Measurements from ENCODE around the gene SLC6A17. TPM values are rescaled to one million over a fixed set of nuclear protein-coding genes. Genes with fewer than 3 reads are reported as not detected.

Gene SLC6A17
- total RNA-seq, 2 donors from 2014 or later, result 0.14 TPM

DNA sequence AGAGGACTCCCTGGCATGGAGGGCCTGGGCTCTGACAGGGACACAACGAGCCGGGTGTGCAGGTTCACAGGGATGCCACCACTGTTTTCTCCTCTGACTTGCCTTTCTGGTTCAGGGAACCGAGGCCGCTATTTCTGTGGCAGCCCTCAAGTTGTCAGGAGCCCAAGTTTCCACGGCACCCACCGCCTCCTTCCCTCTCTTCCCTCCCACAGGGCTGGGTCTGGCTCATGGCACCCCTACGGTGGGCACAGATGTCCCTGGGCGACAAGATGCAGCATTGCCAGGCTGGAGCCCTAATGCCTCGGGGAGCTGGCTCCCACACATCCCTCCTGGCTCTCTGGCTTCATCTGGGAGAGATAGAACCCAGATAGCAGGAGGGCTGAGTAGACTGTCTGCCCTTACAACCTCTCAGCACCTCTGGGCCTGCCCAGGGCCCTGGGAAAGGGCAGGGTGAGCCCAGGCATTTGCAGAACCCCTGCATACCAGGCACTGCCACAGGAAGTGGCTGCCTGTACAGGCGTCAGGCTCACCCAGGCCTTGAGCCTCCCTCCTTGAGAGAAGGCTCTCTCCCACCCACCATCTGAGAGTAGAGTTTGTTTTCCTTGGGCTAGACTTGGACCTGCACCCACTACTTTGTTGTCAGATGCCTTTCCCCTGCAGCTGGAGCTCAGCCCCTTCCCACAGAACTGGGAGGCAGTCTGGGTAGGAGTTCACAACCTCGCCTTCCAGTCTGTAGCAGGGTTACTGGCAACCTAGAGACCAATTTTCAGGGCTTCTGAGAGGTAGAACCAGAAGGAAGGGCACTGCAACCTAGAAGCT lies 80.3 kb downstream of the SLC6A17 start:
- no peak for DNase-seq (ENCODE audit: low spot score)
- TF ChIP-seq, protein P1, sequence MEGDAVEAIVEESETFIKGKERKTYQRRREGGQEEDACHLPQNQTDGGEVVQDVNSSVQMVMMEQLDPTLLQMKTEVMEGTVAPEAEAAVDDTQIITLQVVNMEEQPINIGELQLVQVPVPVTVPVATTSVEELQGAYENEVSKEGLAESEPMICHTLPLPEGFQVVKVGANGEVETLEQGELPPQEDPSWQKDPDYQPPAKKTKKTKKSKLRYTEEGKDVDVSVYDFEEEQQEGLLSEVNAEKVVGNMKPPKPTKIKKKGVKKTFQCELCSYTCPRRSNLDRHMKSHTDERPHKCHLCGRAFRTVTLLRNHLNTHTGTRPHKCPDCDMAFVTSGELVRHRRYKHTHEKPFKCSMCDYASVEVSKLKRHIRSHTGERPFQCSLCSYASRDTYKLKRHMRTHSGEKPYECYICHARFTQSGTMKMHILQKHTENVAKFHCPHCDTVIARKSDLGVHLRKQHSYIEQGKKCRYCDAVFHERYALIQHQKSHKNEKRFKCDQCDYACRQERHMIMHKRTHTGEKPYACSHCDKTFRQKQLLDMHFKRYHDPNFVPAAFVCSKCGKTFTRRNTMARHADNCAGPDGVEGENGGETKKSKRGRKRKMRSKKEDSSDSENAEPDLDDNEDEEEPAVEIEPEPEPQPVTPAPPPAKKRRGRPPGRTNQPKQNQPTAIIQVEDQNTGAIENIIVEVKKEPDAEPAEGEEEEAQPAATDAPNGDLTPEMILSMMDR (IDR thresholded peaks at IDR 0.05), result no peak
- H3K36me3 ChIP-seq, result peaks cover 41% of the 10 kb centered on the region
- H3K4me3 ChIP-seq, result no peak overlapping the region
- no peak for ATAC-seq (ENCODE audit: insufficient number of reproducible peaks, low FRiP score, low read depth)
- H3K27me3 ChIP-seq (replicated peaks; ENCODE audit: insufficient read depth), result no peaks in the 10 kb centered on the region
- peaks cover 0 to 8% of the 10 kb centered on the region in 2 donors for H3K4me1 ChIP-seq (ENCODE audit: control insufficient read depth in 1 of 2, low read depth in 2 of 2)
- H3K27ac ChIP-seq, result no peak overlapping the region
- H3K9me3 ChIP-seq, result no peaks in the 10 kb centered on the region

GRCh38 chr1:110233861-110234260 lies 83.6 kb downstream of the SLC6A17 start:
- H3K4me1 ChIP-seq (ENCODE audit: control insufficient read depth in 1 of 2, low read depth in 2 of 2), result peaks cover 0 to 8% of the 10 kb centered on the region in 2 donors
- TF ChIP-seq, protein P1 (IDR thresholded peaks at IDR 0.05), result no peak
- no peaks in the 10 kb centered on the region for H3K9me3 ChIP-seq
- H3K27ac ChIP-seq, result no peak overlapping the region
- no peaks in the 10 kb centered on the region for H3K27me3 ChIP-seq (replicated peaks; ENCODE audit: insufficient read depth)
- DNase-seq (ENCODE audit: low spot score) (no peak), ATAC-seq (ENCODE audit: insufficient number of reproducible peaks, low FRiP score, low read depth) (no peak)
- peaks cover 23% of the 10 kb centered on the region for H3K36me3 ChIP-seq
- H3K4me3 ChIP-seq, result no peak overlapping the region

- H3K9me3 ChIP-seq, result no peaks in the 10 kb centered on the region
- DNase-seq (ENCODE audit: low spot score) (no peak), ATAC-seq (ENCODE audit: insufficient number of reproducible peaks, low FRiP score, low read depth) (no peak)
- peaks cover 20% of the 10 kb centered on the region for H3K36me3 ChIP-seq
- H3K27me3 ChIP-seq (replicated peaks; ENCODE audit: insufficient read depth), result no peaks in the 10 kb centered on the region
- H3K27ac ChIP-seq, result no peak overlapping the region
- TF ChIP-seq, protein P1 (IDR thresholded peaks at IDR 0.05), result no peak
- H3K4me1 ChIP-seq (ENCODE audit: control insufficient read depth in 1 of 2, low read depth in 2 of 2), result peaks cover 0 to 8% of the 10 kb centered on the region in 2 donors
- H3K4me3 ChIP-seq, result no peak overlapping the region
These were observed 84.4 kb downstream of the SLC6A17 start for GRCh38 chr1:110234691-110235090.

DNA sequence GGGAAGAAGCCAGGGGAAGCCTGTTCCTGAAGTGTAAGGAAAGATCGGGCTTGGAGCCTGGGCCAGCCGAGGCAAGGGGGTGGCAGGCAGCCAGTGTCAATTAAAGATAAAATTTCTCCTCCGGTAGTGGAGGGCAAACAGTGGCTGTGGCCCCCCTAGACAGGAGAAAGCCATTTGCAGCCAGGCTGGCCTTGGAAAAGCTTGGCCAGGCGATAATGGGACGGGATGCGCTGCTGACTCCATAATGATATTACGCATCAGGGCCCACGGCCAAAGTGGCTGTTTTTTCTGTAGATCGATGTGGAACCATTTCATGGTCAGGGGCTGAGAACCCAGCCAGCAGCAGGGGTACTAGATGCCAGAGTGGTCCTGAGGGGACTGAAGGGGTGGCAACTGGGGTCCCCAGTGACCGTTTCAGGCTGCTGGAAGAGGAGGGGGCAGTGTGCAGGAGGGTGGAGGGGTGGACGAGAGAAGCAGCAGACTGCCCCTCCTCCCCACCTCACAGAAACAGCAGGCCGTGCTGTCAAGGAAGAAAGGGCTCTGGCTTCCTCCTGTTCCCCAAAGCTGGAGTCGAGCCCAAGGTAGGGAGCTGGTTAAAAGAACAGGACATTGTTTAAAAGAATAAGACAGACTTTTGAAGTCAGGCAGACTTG lies 85.0 kb downstream of the SLC6A17 start:
- no peak for DNase-seq (ENCODE audit: low spot score)

More for the DNA sequence above, 85.0 kb downstream of the SLC6A17 start:
- peaks cover 20% of the 10 kb centered on the region for H3K36me3 ChIP-seq
- H3K27me3 ChIP-seq (replicated peaks; ENCODE audit: insufficient read depth), result no peaks in the 10 kb centered on the region
- TF ChIP-seq, protein P1 (IDR thresholded peaks at IDR 0.05), result no peak
- peaks cover 0 to 8% of the 10 kb centered on the region in 2 donors for H3K4me1 ChIP-seq (ENCODE audit: control insufficient read depth in 1 of 2, low read depth in 2 of 2)
- no peak overlapping the region for H3K4me3 ChIP-seq
- no peaks in the 10 kb centered on the region for H3K9me3 ChIP-seq
- ATAC-seq (ENCODE audit: insufficient number of reproducible peaks, low FRiP score, low read depth), result no peak
- no peak overlapping the region for H3K27ac ChIP-seq

Measured in thoracic aorta (tissue), 2 donors.